Mesenchymal stem cell (in vitro differentiated cells and primary cell): ENCODE measurements around the gene GFER.
"Not testable (repeated sequence)": the region's sequence is repeated elsewhere in the genome, so short reads cannot be mapped to it uniquely, and the experiment has no call there.

Experiments used
- DNase-seq: peaks from one replicate; pipeline ENCODE4 v3.0.0-alpha.2; 2013
- H2AFZ ChIP-seq: one replicate; pipeline ENCODE4 v1.6.1; 2013; ENCODE audit warnings: low read depth, mild to moderate bottlenecking, control low read depth, inconsistent platforms, low read length, moderate library complexity
- H2AK5ac ChIP-seq: 2 replicates; pipeline ENCODE4 v1.6.1; 2013; ENCODE audit warnings: low read length, moderate library complexity, mild to moderate bottlenecking, inconsistent platforms; ENCODE audit not compliant: severe bottlenecking
- H2BK120ac ChIP-seq: one replicate; pipeline ENCODE4 v1.6.1; 2013; ENCODE audit warnings: low read depth, mild to moderate bottlenecking, inconsistent platforms, low read length, moderate library complexity
- H2BK12ac ChIP-seq, 2 experiments: one replicate each; pipeline ENCODE4 v1.6.1; 2013; ENCODE audit warnings: inconsistent platforms in 2 of 2, low read length in 2 of 2, mild to moderate bottlenecking in 2 of 2, moderate library complexity in 2 of 2, control low read depth in 1 of 2
- H2BK15ac ChIP-seq: one replicate; pipeline ENCODE4 v1.6.1; 2013; ENCODE audit warnings: mild to moderate bottlenecking, low read depth, inconsistent platforms; ENCODE audit not compliant: poor library complexity, severe bottlenecking
- H2BK5ac ChIP-seq: 2 replicates; pipeline ENCODE4 v1.6.1; 2013; ENCODE audit warnings: low read depth, mild to moderate bottlenecking, low read length, control low read depth, inconsistent platforms; ENCODE audit not compliant: poor library complexity, severe bottlenecking
- H3K14ac ChIP-seq, 2 experiments: one replicate each; pipeline ENCODE4 v1.6.1; 2013; ENCODE audit warnings: inconsistent platforms in 2 of 2, low read length in 2 of 2, control low read depth in 1 of 2, mild to moderate bottlenecking in 1 of 2, moderate library complexity in 1 of 2
- H3K18ac ChIP-seq, 2 experiments: one replicate each; pipeline ENCODE4 v1.6.1; 2013; ENCODE audit warnings: inconsistent platforms in 2 of 2, low read length in 2 of 2, control low read depth in 1 of 2, low read depth in 1 of 2, mild to moderate bottlenecking in 1 of 2
- H3K23ac ChIP-seq, 2 experiments: one replicate each; pipeline ENCODE4 v1.6.1; 2013; ENCODE audit warnings: inconsistent platforms in 2 of 2, low read length in 2 of 2, mild to moderate bottlenecking in 2 of 2, moderate library complexity in 2 of 2, control low read depth in 1 of 2
- H3K27ac ChIP-seq: 2 replicates; pipeline ENCODE4 v1.5.1; 2013; ENCODE audit warnings: mild to moderate bottlenecking, moderate library complexity, low read length, control low read depth, inconsistent platforms; ENCODE audit not compliant: poor library complexity, severe bottlenecking
- H3K27me3 ChIP-seq, 2 experiments: 2 replicates each; pipeline versions ENCODE4 v1.6.1 to v1.7.0; 2013; ENCODE audit warnings: low read length in 2 of 2, mild to moderate bottlenecking in 2 of 2, moderate library complexity in 2 of 2, control low read depth in 1 of 2, inconsistent platforms in 1 of 2; ENCODE audit not compliant: control insufficient read depth in 1 of 2, insufficient read depth in 1 of 2
- H3K36me3 ChIP-seq, 2 experiments: 2 replicates each; pipeline versions ENCODE4 v1.6.1 to v1.7.0; 2013; ENCODE audit warnings: low read length in 2 of 2, control low read depth in 1 of 2, inconsistent platforms in 1 of 2, low read depth in 1 of 2, mild to moderate bottlenecking in 1 of 2; ENCODE audit not compliant: insufficient read depth in 2 of 2, control insufficient read depth in 1 of 2
- H3K4ac ChIP-seq, 2 experiments: one replicate each; pipeline ENCODE4 v1.6.1; 2013; ENCODE audit warnings: inconsistent platforms in 2 of 2, low read length in 2 of 2, mild to moderate bottlenecking in 2 of 2, moderate library complexity in 2 of 2, control low read depth in 1 of 2, low read depth in 1 of 2
- H3K4me1 ChIP-seq: 2 replicates; pipeline ENCODE4 v1.6.1; 2013; ENCODE audit warnings: low read depth, low read length, control low read depth; ENCODE audit not compliant: control insufficient read depth, insufficient read depth
- H3K4me2 ChIP-seq: 2 replicates; pipeline ENCODE4 v1.6.1; 2013; ENCODE audit warnings: low read length, mild to moderate bottlenecking, inconsistent platforms; ENCODE audit not compliant: poor library complexity, severe bottlenecking
- H3K4me3 ChIP-seq, 2 experiments: 2 replicates each; pipeline versions ENCODE4 v1.5.1 to v1.7.0; 2013; ENCODE audit warnings: low read length in 2 of 2, mild to moderate bottlenecking in 2 of 2, control low read depth in 1 of 2, low read depth in 1 of 2; ENCODE audit not compliant: insufficient read depth in 1 of 2
- H3K79me1 ChIP-seq: replicated peaks from 2 replicates; pipeline ENCODE4 v1.6.1; 2013; ENCODE audit warnings: mild to moderate bottlenecking, control low read depth, low read length, inconsistent platforms; ENCODE audit not compliant: poor library complexity, severe bottlenecking
- H3K9ac ChIP-seq: 2 replicates; pipeline ENCODE4 v1.7.0; 2013; ENCODE audit warnings: mild to moderate bottlenecking, low read length, moderate library complexity
- H3K9me3 ChIP-seq: 2 replicates; pipeline ENCODE4 v1.7.0; 2013; ENCODE audit warnings: mild to moderate bottlenecking, low read length; ENCODE audit not compliant: control insufficient read depth
- H4K8ac ChIP-seq: one replicate; pipeline ENCODE4 v1.6.1; 2013; ENCODE audit warnings: inconsistent platforms, mild to moderate bottlenecking, low read length, moderate library complexity
- H4K91ac ChIP-seq: one replicate; pipeline ENCODE4 v1.6.1; 2013; ENCODE audit warnings: mild to moderate bottlenecking, low read length, inconsistent platforms
- WGBS: methylation state at CpG from one replicate; pipeline ENCODE4 v1.1.7; 2013; ENCODE audit warnings: mixed read lengths; 5-methylcytosine and 5-hydroxymethylcytosine counted together

GFER gene

DNA sequence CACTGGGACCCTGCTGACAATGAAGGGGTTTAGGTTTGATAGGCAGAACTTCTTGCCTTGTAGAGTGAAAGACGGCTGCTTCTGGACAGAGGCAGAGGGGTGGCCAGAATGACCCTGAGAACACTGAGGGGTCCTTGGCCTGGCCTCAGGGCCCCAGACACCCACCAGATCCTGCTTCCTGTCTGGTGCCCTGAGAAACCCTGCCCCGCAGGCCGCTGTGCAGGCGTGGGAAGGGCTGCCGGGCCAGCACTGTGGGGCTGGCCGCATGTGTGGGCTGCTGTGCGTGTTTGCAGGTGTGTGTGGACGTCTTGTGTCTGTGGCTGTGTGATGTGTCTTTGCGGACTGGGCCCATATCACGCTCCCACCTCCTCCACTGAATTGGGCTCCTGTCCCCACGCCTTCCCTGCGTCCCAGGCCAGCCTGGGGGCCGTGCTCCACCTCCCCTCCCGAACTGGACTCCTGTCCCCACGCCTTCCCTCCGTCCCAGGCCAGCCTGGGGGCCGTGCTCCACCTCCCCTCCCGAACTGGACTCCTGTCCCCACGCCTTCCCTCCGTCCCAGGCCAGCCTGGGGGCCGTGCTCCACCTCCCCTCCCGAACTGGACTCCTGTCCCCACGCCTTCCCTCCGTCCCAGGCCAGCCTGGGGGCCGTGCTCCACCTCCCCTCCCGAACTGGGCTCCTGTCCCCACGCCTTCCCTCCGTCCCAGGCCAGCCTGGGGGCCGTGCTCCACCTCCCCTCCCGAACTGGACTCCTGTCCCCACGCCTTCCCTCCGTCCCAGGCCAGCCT lies 50.1 kb downstream of the GFER start:
- peak overlapping the region; percentile 69 for H4K8ac ChIP-seq
- H3K4me3 ChIP-seq: peak overlapping the region; percentile 24 to 35
- peak overlapping the region in 1 of 2 experiments; percentile 96 for H3K14ac ChIP-seq
- H3K79me1 ChIP-seq: peaks cover 16% of the 10 kb centered on the region
- peak overlapping the region; percentile 61 for H3K4me2 ChIP-seq
- peak overlapping the region in 1 of 2 experiments; percentile 34 for H3K23ac ChIP-seq
- peak overlapping the region; percentile 92 to 97 for H3K4ac ChIP-seq
- peak overlapping the region; percentile 78 for H4K91ac ChIP-seq
- H2AK5ac ChIP-seq: peak overlapping the region; percentile 47
- H2BK120ac ChIP-seq: peak overlapping the region; percentile 93
- H3K9ac ChIP-seq: peak overlapping the region; percentile 70
- peak overlapping the region; percentile 76 to 93 for H2BK12ac ChIP-seq
- not testable (repeated sequence) for H3K27me3 ChIP-seq, H3K9me3 ChIP-seq, DNase-seq
- peak overlapping the region; percentile 60 to 94 for H3K18ac ChIP-seq
- peaks cover 0 to 68% of the 10 kb centered on the region in 2 experiments for H3K36me3 ChIP-seq
- peak overlapping the region; percentile 87 for H2BK5ac ChIP-seq
- H3K4me1 ChIP-seq: peaks cover 85% of the 10 kb centered on the region
- peak overlapping the region; percentile 92 for H2BK15ac ChIP-seq
- 74% methylated on average over 8 of the region's 32 CpGs for WGBS
- H3K27ac ChIP-seq: peak overlapping the region; percentile 82
- peak overlapping the region; percentile 36 for H2AFZ ChIP-seq

DNA sequence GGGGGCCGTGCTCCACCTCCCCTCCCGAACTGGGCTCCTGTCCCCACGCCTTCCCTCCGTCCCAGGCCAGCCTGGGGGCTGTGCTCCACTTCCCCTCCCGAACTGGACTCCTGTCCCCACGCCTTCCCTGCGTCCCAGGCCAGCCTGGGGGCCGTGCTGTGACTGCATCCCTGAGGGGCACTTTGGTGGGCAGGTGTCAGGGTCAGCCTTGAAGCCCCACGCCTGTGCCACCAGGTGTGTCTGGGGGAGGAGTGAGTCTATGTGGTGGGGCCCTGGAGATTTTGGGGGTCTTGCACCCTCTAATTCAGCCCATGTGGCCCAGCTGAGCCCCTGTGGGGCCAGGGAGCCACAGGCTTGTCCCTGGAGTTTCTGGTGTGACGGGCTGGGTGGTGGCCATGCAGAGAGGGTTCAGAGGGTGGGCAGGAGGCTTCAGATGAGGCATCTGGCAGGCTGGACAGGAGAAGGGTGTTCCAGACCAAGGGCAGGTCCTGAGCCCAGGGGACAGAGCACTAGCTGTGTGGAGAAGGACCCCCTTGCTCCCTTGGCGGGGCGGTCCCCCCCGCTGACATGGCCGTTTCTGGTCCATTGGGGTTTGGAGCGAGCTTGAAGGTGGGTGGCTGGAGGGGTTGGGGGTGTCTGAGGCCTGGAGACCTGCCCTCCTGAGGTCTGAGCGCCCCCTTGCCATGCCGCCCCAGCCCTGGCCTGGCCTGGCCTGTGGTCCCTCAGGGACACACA lies 50.9 kb downstream of the GFER start:
- WGBS: 91% methylated on average over 14 of the region's 17 CpGs
- Histone ChIP-seq H3K18ac (peak overlapping the region; percentile 75 to 82), H3K23ac (peak overlapping the region in 1 of 2 experiments; percentile 46), H3K9me3 (no peaks in the 10 kb centered on the region), H2BK5ac (peak overlapping the region; percentile 97), H3K79me1 (peaks cover 15% of the 10 kb centered on the region), H3K27ac (peak overlapping the region; percentile 97), H2BK15ac (peak overlapping the region; percentile 31), H3K14ac (peak overlapping the region in 1 of 2 experiments; percentile 82), H2AK5ac (peak overlapping the region; percentile 59), H3K36me3 (peaks cover 0 to 64% of the 10 kb centered on the region in 2 experiments), H4K91ac (peak overlapping the region; percentile 99), H3K27me3 (no peaks in the 10 kb centered on the region), H3K4ac (peak overlapping the region; percentile 92 to 100), H2BK120ac (peak overlapping the region; percentile 83), H3K4me3 (peak overlapping the region in 1 of 2 experiments; percentile 49), H3K4me2 (peak overlapping the region; percentile 49), H3K9ac (peak overlapping the region; percentile 77), H2BK12ac (peak overlapping the region; percentile 93 to 99), H2AFZ (peak overlapping the region; percentile 33), H4K8ac (peak overlapping the region; percentile 95), H3K4me1 (peaks cover 86% of the 10 kb centered on the region)
- no peak for DNase-seq

DNA sequence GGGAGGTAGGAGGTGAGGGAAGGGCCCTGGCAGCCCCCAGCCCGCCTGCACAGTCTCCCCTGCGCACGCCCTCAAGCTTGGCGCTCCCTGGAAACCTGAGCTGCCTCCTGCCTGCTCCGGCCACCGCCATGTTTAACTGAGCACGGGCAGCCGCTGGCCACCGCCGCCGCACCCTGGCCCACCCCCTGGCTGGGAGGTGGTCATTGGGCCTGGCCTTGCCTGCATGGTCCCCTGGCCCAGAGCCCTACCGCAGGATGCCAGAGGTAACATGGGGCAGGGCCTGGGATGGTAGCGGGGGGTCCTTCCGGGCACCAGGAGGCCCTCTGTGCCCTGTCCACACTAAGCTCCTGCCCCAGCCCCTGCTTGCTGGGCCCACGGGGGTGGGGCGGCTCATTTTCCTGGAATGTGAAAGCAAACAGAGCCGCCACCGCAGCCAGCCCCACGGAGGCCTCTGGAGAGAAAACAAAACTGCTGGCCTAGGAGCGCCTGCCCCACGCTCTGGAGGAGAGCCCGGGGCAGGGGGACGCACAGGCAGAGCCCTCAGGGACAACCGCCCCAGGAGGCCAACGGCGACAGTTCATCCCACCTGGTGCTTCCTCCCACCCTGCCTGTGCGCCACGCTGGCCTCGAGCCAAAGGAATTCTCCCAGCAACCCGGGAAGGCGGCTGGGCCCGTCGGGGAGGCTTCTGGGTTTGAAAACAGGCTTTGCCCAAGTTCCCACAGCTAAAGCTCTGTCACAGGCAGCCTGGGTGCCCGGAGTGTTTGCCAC lies 51.6 kb downstream of the GFER start:
- peak overlapping the region; percentile 49 for H3K4me2 ChIP-seq
- peaks cover 0 to 61% of the 10 kb centered on the region in 2 experiments for H3K36me3 ChIP-seq
- H3K9me3 ChIP-seq: no peaks in the 10 kb centered on the region
- peak overlapping the region; percentile 59 for H2AK5ac ChIP-seq
- H3K23ac ChIP-seq: peak overlapping the region in 1 of 2 experiments; percentile 85
- peak overlapping the region; percentile 33 for H2AFZ ChIP-seq
- peak overlapping the region; percentile 97 for H2BK15ac ChIP-seq
- H3K14ac ChIP-seq: peak overlapping the region in 1 of 2 experiments; percentile 69
- no peaks in the 10 kb centered on the region for H3K27me3 ChIP-seq
- H4K8ac ChIP-seq: peak overlapping the region; percentile 95
- 51% methylated on average over 34 of the region's 34 CpGs for WGBS
- H3K79me1 ChIP-seq: peaks cover 12% of the 10 kb centered on the region
- peak overlapping the region; percentile 7 to 49 for H3K4me3 ChIP-seq
- H3K18ac ChIP-seq: peak overlapping the region; percentile 75 to 96
- H3K4ac ChIP-seq: peak overlapping the region; percentile 95 to 100
- H4K91ac ChIP-seq: peak overlapping the region; percentile 99
- peak overlapping the region; percentile 77 for H3K9ac ChIP-seq
- peak; percentile 85 for DNase-seq
- peak overlapping the region; percentile 93 to 99 for H2BK12ac ChIP-seq
- peak overlapping the region; percentile 97 for H2BK5ac ChIP-seq
- H2BK120ac ChIP-seq: peak overlapping the region; percentile 99
- peak overlapping the region; percentile 97 for H3K27ac ChIP-seq
- peaks cover 88% of the 10 kb centered on the region for H3K4me1 ChIP-seq
